ENCODE data around the gene FSTL4.

- TF ChIP-seq CTCF (IDR thresholded peaks at IDR 0.05) (no peak), EP300 (IDR thresholded peaks at IDR 0.05) (no peak), POLR2A (IDR thresholded peaks at IDR 0.05) (no peak)
Observed at GRCh38 chr5:133247151-133247709, 365.1 kb downstream of the FSTL4 start.

Measured in ovary (tissue), 3 donors.